HL-60 (cell line): ENCODE measurements around the gene WNT4.

Experiments used
- CTCF ChIP-seq: IDR thresholded peaks from one replicate; pipeline ENCODE4 v1.5.1; 2011; ENCODE audit warnings: low read length, control low read depth, inconsistent platforms; ENCODE audit not compliant: insufficient read depth
- GABPA ChIP-seq: IDR thresholded peaks from 2 replicates; pipeline ENCODE4 v1.6.1; 2012; ENCODE audit warnings: low read depth
- POLR2AphosphoS5 ChIP-seq: IDR thresholded peaks from 2 replicates; pipeline ENCODE4 v1.6.1; 2012; ENCODE audit warnings: low read depth
- REST ChIP-seq: IDR thresholded peaks from 2 replicates; pipeline ENCODE4 v1.6.1; 2012; ENCODE audit warnings: low read depth; ENCODE audit not compliant: insufficient replicate concordance
- SPI1 ChIP-seq: IDR thresholded peaks from 2 replicates; pipeline ENCODE4 v1.6.1; 2012; ENCODE audit warnings: low read depth, mild to moderate bottlenecking, borderline replicate concordance

- TF ChIP-seq CTCF, result peak; percentile 84
- no peak for TF ChIP-seq REST
- TF ChIP-seq POLR2AphosphoS5, result no peak
- TF ChIP-seq SPI1, result no peak
- no peak for TF ChIP-seq GABPA
These were observed 10.9 kb downstream of the WNT4 start for GRCh38 chr1:22131875-22132486.
